ENCODE results near the gene ST8SIA3. TPM values are rescaled to one million over a fixed set of nuclear protein-coding genes. Genes with fewer than 3 reads are reported as not detected.

The ST8SIA3 gene
- total and polyA plus RNA-seq, 2 of the 4 experiments (the other 2 are of a cell fraction), result not detected

- Histone ChIP-seq H3K27me3 (ENCODE audit: control insufficient read depth, insufficient read depth, low read length) (no peaks in the 10 kb centered on the region), H3K9ac (ENCODE audit: low read depth, low read length) (no peak overlapping the region), H2BK15ac (ENCODE audit: low read depth, low read length) (no peak overlapping the region), H3K27ac (ENCODE audit: insufficient read depth, low read length) (no peak overlapping the region), H3K18ac (ENCODE audit: low read depth, low read length) (no peak overlapping the region), H2BK120ac (ENCODE audit: low read depth, low read length) (no peak overlapping the region), H4K20me1 (ENCODE audit: insufficient read depth, low read length) (no peaks in the 10 kb centered on the region), H4K5ac (ENCODE audit: low read depth, low read length) (no peak overlapping the region), H3K79me1 (ENCODE audit: low read depth in 1 of 2, low read length in 2 of 2) (no peaks in the 10 kb centered on the region), H4K8ac (ENCODE audit: low read depth in 2 of 2, low read length in 2 of 2) (no peak overlapping the region), H4K91ac (ENCODE audit: insufficient read depth, low read depth, low read length) (no peak overlapping the region), H2AK9ac (replicated peaks; ENCODE audit: low read depth, low read length, poor library complexity) (no peak overlapping the region), H2AFZ (replicated peaks; ENCODE audit: low read length, poor library complexity) (no peak overlapping the region), H3K56ac (ENCODE audit: extremely low read depth, insufficient read depth, low read length) (no peak overlapping the region), H3K4me1 (ENCODE audit: control insufficient read depth, insufficient read depth, low read length) (no peaks in the 10 kb centered on the region), H3K36me3 (ENCODE audit: control insufficient read depth, insufficient read depth, low read length) (no peaks in the 10 kb centered on the region), H3K4ac (ENCODE audit: low read depth, low read length) (no peak overlapping the region), H2AK5ac (ENCODE audit: low read depth, low read length) (no peak overlapping the region), H3K9me1 (ENCODE audit: insufficient read depth, low read length) (no peaks in the 10 kb centered on the region), H3K4me2 (ENCODE audit: low read depth, low read length) (no peak overlapping the region), H2BK5ac (ENCODE audit: low read depth, low read length, poor library complexity, severe bottlenecking) (no peak overlapping the region), H3K23ac (ENCODE audit: low read depth, low read length) (no peak overlapping the region), H3K9me3 (ENCODE audit: control insufficient read depth, insufficient read depth, low read length) (no peaks in the 10 kb centered on the region), H3K4me3 (ENCODE audit: insufficient read depth, low read depth, low read length) (no peak overlapping the region), H2BK20ac (ENCODE audit: low read depth, low read length) (no peak overlapping the region), H3K14ac (replicated peaks; ENCODE audit: low read depth, low read length) (no peak overlapping the region)
- no TSS peak for BruUV-seq (replicated peaks)
- ATAC-seq (ENCODE audit: low read depth) (no peak), DNase-seq (no peak)
- WGBS, 2 experiments (ENCODE audit: extremely low coverage in 2 of 2, insufficient read length in 1 of 2), result no CpG with 5 or more reads among the region's 3 CpGs
- POLR2A ChIA-PET (ENCODE audit: unreplicated experiment), result no interaction called here
- in situ Hi-C loops (cut with MboI; ENCODE audit: low sequenced_read_pairs) (no loop called here), intact Hi-C loops (cut with micrococcal nuclease) (no loop called here), dilution Hi-C loops (cut with HindIII; ENCODE audit: low sequenced_read_pairs, unreplicated experiment) (no loop called here)
- CTCF ChIA-PET, result no interaction called here
- TF ChIP-seq MXI1 (IDR thresholded peaks at IDR 0.05; ENCODE audit: borderline replicate concordance, low read depth, low read length), result no peak
- TF ChIP-seq SMC3 (IDR thresholded peaks at IDR 0.05; ENCODE audit: low read depth, low read length), result no peak
- no peak for TF ChIP-seq ELK1 (IDR thresholded peaks at IDR 0.05; ENCODE audit: borderline replicate concordance, low read depth, low read length)
- TF ChIP-seq CEBPB (IDR thresholded peaks at IDR 0.05; ENCODE audit: low read depth, low read length), result no peak
- no peak for TF ChIP-seq RCOR1 (IDR thresholded peaks at IDR 0.05; ENCODE audit: insufficient replicate concordance, low read length)
- no peak for TF ChIP-seq FOS (IDR thresholded peaks at IDR 0.05; ENCODE audit: low read depth, low read length)
- TF ChIP-seq BHLHE40 (IDR thresholded peaks at IDR 0.05; ENCODE audit: low read depth, low read length), result no peak
- TF ChIP-seq POLR2A (IDR thresholded peaks at IDR 0.05; ENCODE audit: low read depth, low read length), result no peak
- no peak for TF ChIP-seq CHD1 (IDR thresholded peaks at IDR 0.05; ENCODE audit: low read depth, low read length)
- TF ChIP-seq USF2 (IDR thresholded peaks at IDR 0.05; ENCODE audit: low read depth, low read length), result no peak
- no peak for TF ChIP-seq RFX5 (IDR thresholded peaks at IDR 0.05; ENCODE audit: low read depth, low read length)
- no peak for TF ChIP-seq NFE2L2 (IDR thresholded peaks at IDR 0.05; ENCODE audit: low read depth, low read length)
Measured at GRCh38 chr18:57410749-57411148, 58.4 kb downstream of the ST8SIA3 start.

All from IMR-90 (cell line).